ENCODE measurements around the gene CRYBA4. TPM values are rescaled to one million over a fixed set of nuclear protein-coding genes. Genes with fewer than 3 reads are reported as not detected.
A peak's percentile ranks its signal among the peaks of the same experiment; 100 is the strongest.

CRYBA4 gene
- total RNA-seq, 1 experiment from 2014 or later = 0.52 TPM

GRCh38 chr22:26616650-26617049 lies 5.1 kb upstream of the CRYBA4 start:
- Histone ChIP-seq H3K79me2 (ENCODE audit: insufficient read depth, low read length) (no peaks in the 10 kb centered on the region), H3K79me1 (ENCODE audit: insufficient read depth, low read depth, low read length, poor library complexity, severe bottlenecking) (no peaks in the 10 kb centered on the region), H3K23me2 (ENCODE audit: insufficient read length, low read depth, low read length, poor library complexity, severe bottlenecking) (no peaks in the 10 kb centered on the region), H3K27ac (ENCODE audit: insufficient read length, low read depth, low read length) (no peak overlapping the region), H2BK12ac (ENCODE audit: insufficient read length, low read depth, low read length) (no peak overlapping the region), H4K5ac (ENCODE audit: insufficient read length, low read depth, low read length) (no peak overlapping the region), H2BK120ac (ENCODE audit: low read depth, low read length, poor library complexity, severe bottlenecking) (no peak overlapping the region), H3K23ac (ENCODE audit: insufficient read length, low read depth, low read length) (no peak overlapping the region), H4K20me1 (ENCODE audit: control insufficient read depth, insufficient read depth, insufficient read length) (no peaks in the 10 kb centered on the region), H2BK20ac (ENCODE audit: low read depth, low read length, poor library complexity, severe bottlenecking) (no peak overlapping the region), H2AK5ac (ENCODE audit: insufficient read length, low read length) (no peak overlapping the region), H3K9ac (ENCODE audit: extremely low read depth, insufficient read length, low read length) (no peak overlapping the region), H2BK15ac (ENCODE audit: low read depth, low read length) (no peak overlapping the region), H3K18ac (ENCODE audit: insufficient read length, low read depth, low read length) (no peak overlapping the region), H3T11ph (ENCODE audit: low read length) (no peak overlapping the region), H3K14ac (ENCODE audit: insufficient read depth, low read length) (no peak overlapping the region), H3K27me3 (ENCODE audit: insufficient read depth, low read length) (peaks cover 6% of the 10 kb centered on the region; the same call in 1 of the 2 replicates), H3K4me2 (ENCODE audit: insufficient read depth, insufficient read length, low read length) (no peak overlapping the region), H3K4me1 (ENCODE audit: insufficient read depth, low read length) (peaks cover 33% of the 10 kb centered on the region), H3K4ac (ENCODE audit: low read depth, low read length) (no peak overlapping the region), H3K9me3 (ENCODE audit: control insufficient read depth, low read depth, low read length) (no peaks in the 10 kb centered on the region), H3K56ac (ENCODE audit: insufficient read length, low read depth, low read length) (no peak overlapping the region), H4K91ac (ENCODE audit: insufficient read length, low read depth, low read length) (no peak overlapping the region), H2BK5ac (ENCODE audit: insufficient read length, low read length) (no peak overlapping the region), H2AFZ (ENCODE audit: low read length) (no peak overlapping the region), H4K8ac (replicated peaks; ENCODE audit: insufficient read length, low read depth, low read length) (no peak overlapping the region)
- H3K27ac Mint-ChIP-seq = peak overlapping the region; percentile 56 to 91 (median 73); a peak in 5 of 7 replicates
- no peak for DNase-seq
- no peak for TF ChIP-seq CTCF (conservative IDR thresholded peaks at IDR 0.05)
- peaks cover 0 to 2% of the 10 kb centered on the region in 2 experiments; a peak in 1 of 5 replicates for H3K9me3 Mint-ChIP-seq
- peaks cover 66 to 78% of the 10 kb centered on the region in 2 experiments for H3K4me1 Mint-ChIP-seq
- no CpG with 5 or more reads among the region's 2 CpGs for WGBS (ENCODE audit: extremely low coverage, insufficient read length, low lambda C conversion rate)
- H3K36me3 Mint-ChIP-seq (ENCODE audit: insufficient read depth in 1 of 3, low read depth in 3 of 3) = no peaks in the 10 kb centered on the region; a peak in 1 of 7 replicates
- H3K4me3 Mint-ChIP-seq = peak overlapping the region in 1 of 2 experiments; percentile 61; a peak in 3 of 5 replicates
- peaks cover 66% of the 10 kb centered on the region for H3K27me3 Mint-ChIP-seq (ENCODE audit: low read depth)
